ENCODE data around the gene PCBP2.

The PCBP2 gene

GRCh38 chr12:53508534-53509170 is 56.8 kb downstream of the PCBP2 start:
- DNase-seq (ENCODE audit: low read depth): peak; percentile 72

GRCh38 chr12:53510181-53510812 is 58.4 kb downstream of the PCBP2 start:
- DNase-seq (ENCODE audit: low read depth): no peak

GRCh38 chr12:53513712-53514410 is 62.0 kb downstream of the PCBP2 start:
- DNase-seq (ENCODE audit: low read depth): no peak

GRCh38 chr12:53514628-53515290 is 62.9 kb downstream of the PCBP2 start:
- no peak for DNase-seq (ENCODE audit: low read depth)

GRCh38 chr12:53515291-53515680 is 63.4 kb downstream of the PCBP2 start:
- DNase-seq (ENCODE audit: low read depth): no peak

- no peak for DNase-seq (ENCODE audit: low read depth)
These were observed 65.0 kb downstream of the PCBP2 start for GRCh38 chr12:53516758-53517455.

- no peak for DNase-seq (ENCODE audit: low read depth)
These were observed 66.5 kb downstream of the PCBP2 start for GRCh38 chr12:53518381-53518780.

- no peak for DNase-seq (ENCODE audit: low read depth)
These were observed 71.2 kb downstream of the PCBP2 start for GRCh38 chr12:53523131-53523530.

- DNase-seq (ENCODE audit: low read depth): no peak
These were observed 72.6 kb downstream of the PCBP2 start for GRCh38 chr12:53524476-53524875.

- DNase-seq (ENCODE audit: low read depth): no peak
These were observed 78.2 kb downstream of the PCBP2 start for GRCh38 chr12:53530061-53530460.
